Mesenchymal stem cell (in vitro differentiated cells and primary cell): ENCODE measurements around the gene ZNRF4. TPM values are rescaled to one million over a fixed set of nuclear protein-coding genes. Genes with fewer than 3 reads are reported as not detected.
"Not testable (repeated sequence)": the region's sequence is repeated elsewhere in the genome, so short reads cannot be mapped to it uniquely, and the experiment has no call there.

Experiments used
- DNase-seq: peaks from one replicate; pipeline ENCODE4 v3.0.0-alpha.2; 2013
- H2AFZ ChIP-seq: one replicate; pipeline ENCODE4 v1.6.1; 2013; ENCODE audit warnings: low read depth, mild to moderate bottlenecking, control low read depth, inconsistent platforms, low read length, moderate library complexity
- H2AK5ac ChIP-seq: 2 replicates; pipeline ENCODE4 v1.6.1; 2013; ENCODE audit warnings: low read length, moderate library complexity, mild to moderate bottlenecking, inconsistent platforms; ENCODE audit not compliant: severe bottlenecking
- H2BK120ac ChIP-seq: one replicate; pipeline ENCODE4 v1.6.1; 2013; ENCODE audit warnings: low read depth, mild to moderate bottlenecking, inconsistent platforms, low read length, moderate library complexity
- H2BK12ac ChIP-seq, 2 experiments: one replicate each; pipeline ENCODE4 v1.6.1; 2013; ENCODE audit warnings: inconsistent platforms in 2 of 2, low read length in 2 of 2, mild to moderate bottlenecking in 2 of 2, moderate library complexity in 2 of 2, control low read depth in 1 of 2
- H2BK15ac ChIP-seq: one replicate; pipeline ENCODE4 v1.6.1; 2013; ENCODE audit warnings: mild to moderate bottlenecking, low read depth, inconsistent platforms; ENCODE audit not compliant: poor library complexity, severe bottlenecking
- H2BK5ac ChIP-seq: 2 replicates; pipeline ENCODE4 v1.6.1; 2013; ENCODE audit warnings: low read depth, mild to moderate bottlenecking, low read length, control low read depth, inconsistent platforms; ENCODE audit not compliant: poor library complexity, severe bottlenecking
- H3K14ac ChIP-seq, 2 experiments: one replicate each; pipeline ENCODE4 v1.6.1; 2013; ENCODE audit warnings: inconsistent platforms in 2 of 2, low read length in 2 of 2, control low read depth in 1 of 2, mild to moderate bottlenecking in 1 of 2, moderate library complexity in 1 of 2
- H3K18ac ChIP-seq, 2 experiments: one replicate each; pipeline ENCODE4 v1.6.1; 2013; ENCODE audit warnings: inconsistent platforms in 2 of 2, low read length in 2 of 2, control low read depth in 1 of 2, low read depth in 1 of 2, mild to moderate bottlenecking in 1 of 2
- H3K23ac ChIP-seq, 2 experiments: one replicate each; pipeline ENCODE4 v1.6.1; 2013; ENCODE audit warnings: inconsistent platforms in 2 of 2, low read length in 2 of 2, mild to moderate bottlenecking in 2 of 2, moderate library complexity in 2 of 2, control low read depth in 1 of 2
- H3K27ac ChIP-seq: 2 replicates; pipeline ENCODE4 v1.5.1; 2013; ENCODE audit warnings: mild to moderate bottlenecking, moderate library complexity, low read length, control low read depth, inconsistent platforms; ENCODE audit not compliant: poor library complexity, severe bottlenecking
- H3K27me3 ChIP-seq, 2 experiments: 2 replicates each; pipeline versions ENCODE4 v1.6.1 to v1.7.0; 2013; ENCODE audit warnings: low read length in 2 of 2, mild to moderate bottlenecking in 2 of 2, moderate library complexity in 2 of 2, control low read depth in 1 of 2, inconsistent platforms in 1 of 2; ENCODE audit not compliant: control insufficient read depth in 1 of 2, insufficient read depth in 1 of 2
- H3K36me3 ChIP-seq, 2 experiments: 2 replicates each; pipeline versions ENCODE4 v1.6.1 to v1.7.0; 2013; ENCODE audit warnings: low read length in 2 of 2, control low read depth in 1 of 2, inconsistent platforms in 1 of 2, low read depth in 1 of 2, mild to moderate bottlenecking in 1 of 2; ENCODE audit not compliant: insufficient read depth in 2 of 2, control insufficient read depth in 1 of 2
- H3K4ac ChIP-seq, 2 experiments: one replicate each; pipeline ENCODE4 v1.6.1; 2013; ENCODE audit warnings: inconsistent platforms in 2 of 2, low read length in 2 of 2, mild to moderate bottlenecking in 2 of 2, moderate library complexity in 2 of 2, control low read depth in 1 of 2, low read depth in 1 of 2
- H3K4me1 ChIP-seq: 2 replicates; pipeline ENCODE4 v1.6.1; 2013; ENCODE audit warnings: low read depth, low read length, control low read depth; ENCODE audit not compliant: control insufficient read depth, insufficient read depth
- H3K4me2 ChIP-seq: 2 replicates; pipeline ENCODE4 v1.6.1; 2013; ENCODE audit warnings: low read length, mild to moderate bottlenecking, inconsistent platforms; ENCODE audit not compliant: poor library complexity, severe bottlenecking
- H3K4me3 ChIP-seq, 2 experiments: 2 replicates each; pipeline versions ENCODE4 v1.5.1 to v1.7.0; 2013; ENCODE audit warnings: low read length in 2 of 2, mild to moderate bottlenecking in 2 of 2, control low read depth in 1 of 2, low read depth in 1 of 2; ENCODE audit not compliant: insufficient read depth in 1 of 2
- H3K79me1 ChIP-seq: replicated peaks from 2 replicates; pipeline ENCODE4 v1.6.1; 2013; ENCODE audit warnings: mild to moderate bottlenecking, control low read depth, low read length, inconsistent platforms; ENCODE audit not compliant: poor library complexity, severe bottlenecking
- H3K9ac ChIP-seq: 2 replicates; pipeline ENCODE4 v1.7.0; 2013; ENCODE audit warnings: mild to moderate bottlenecking, low read length, moderate library complexity
- H3K9me3 ChIP-seq: 2 replicates; pipeline ENCODE4 v1.7.0; 2013; ENCODE audit warnings: mild to moderate bottlenecking, low read length; ENCODE audit not compliant: control insufficient read depth
- H4K8ac ChIP-seq: one replicate; pipeline ENCODE4 v1.6.1; 2013; ENCODE audit warnings: inconsistent platforms, mild to moderate bottlenecking, low read length, moderate library complexity
- H4K91ac ChIP-seq: one replicate; pipeline ENCODE4 v1.6.1; 2013; ENCODE audit warnings: mild to moderate bottlenecking, low read length, inconsistent platforms
- WGBS: methylation state at CpG from one replicate; pipeline ENCODE4 v1.1.7; 2013; ENCODE audit warnings: mixed read lengths; 5-methylcytosine and 5-hydroxymethylcytosine counted together
- polyA plus RNA-seq, 2 experiments: library from polyadenylated mRNA; stranded (reverse); fragments of 200-250 nt; gene quantifications; one replicate each; pipeline ENCODE4 v1.2.3, GENCODE V29; 2013

ZNRF4 gene
- polyA plus RNA-seq (2013, experiment 1 of 2), result not detected
- not detected for polyA plus RNA-seq (2013, experiment 2 of 2)

DNA sequence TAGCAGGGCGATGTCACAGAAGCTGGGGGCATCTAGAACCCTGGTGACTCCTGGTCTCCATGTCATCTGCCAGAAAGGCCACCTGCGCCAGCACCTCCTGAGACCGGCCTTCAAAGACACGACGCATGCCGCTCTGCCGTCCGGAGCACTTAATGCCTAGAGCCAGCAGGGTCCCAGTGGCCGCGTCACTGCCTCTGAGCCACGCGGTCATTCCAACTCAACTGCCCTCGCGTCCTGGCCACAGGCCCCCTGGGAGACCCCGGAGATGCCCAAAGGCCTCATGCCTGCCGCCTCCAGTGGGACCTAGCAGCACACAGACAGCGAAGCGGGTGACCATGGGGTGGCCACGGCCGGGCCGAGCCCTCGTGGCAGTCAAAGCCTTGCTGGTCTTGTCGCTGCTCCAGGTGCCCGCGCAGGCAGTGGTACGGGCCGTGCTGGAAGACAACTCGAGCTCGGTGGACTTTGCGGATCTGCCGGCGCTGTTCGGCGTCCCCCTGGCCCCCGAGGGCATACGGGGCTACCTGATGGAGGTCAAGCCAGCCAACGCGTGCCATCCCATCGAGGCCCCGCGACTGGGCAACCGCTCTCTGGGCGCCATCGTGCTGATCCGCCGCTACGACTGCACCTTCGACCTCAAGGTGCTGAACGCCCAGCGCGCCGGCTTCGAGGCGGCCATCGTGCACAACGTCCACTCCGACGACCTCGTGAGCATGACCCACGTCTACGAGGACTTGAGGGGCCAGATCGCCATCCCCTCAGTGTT lies at the start of gene ZNRF4:
ZNRF4 (plus strand) TSS at position 51 of the 763 bp plus-strand sequence; CDS start at position 126, 75 bp downstream.
- Histone ChIP-seq H3K4ac (no peak within 1 kb of the TSS), H3K27ac (no peak within 1 kb of the TSS), H2BK120ac (no peak within 1 kb of the TSS), H2BK12ac (no peak within 1 kb of the TSS), H3K9me3 (peaks cover 4% of the 10 kb centered on the region), H3K4me1 (peaks cover 2% of the 10 kb centered on the region), H3K14ac (no peak within 1 kb of the TSS), H2AK5ac (no peak within 1 kb of the TSS), H2BK5ac (no peak within 1 kb of the TSS), H2AFZ (no peak within 1 kb of the TSS), H3K4me2 (no peak within 1 kb of the TSS), H3K4me3 (no peak within 1 kb of the TSS), H3K23ac (no peak within 1 kb of the TSS), H4K8ac (no peak within 1 kb of the TSS), H4K91ac (no peak within 1 kb of the TSS), H3K36me3 (no peaks in the 10 kb centered on the region), H3K79me1 (no peaks in the 10 kb centered on the region), H3K9ac (no peak within 1 kb of the TSS), H3K27me3 (peaks cover 12 to 30% of the 10 kb centered on the region in 2 experiments), H3K18ac (no peak within 1 kb of the TSS), H2BK15ac (no peak within 1 kb of the TSS)
- WGBS, result 90% methylated on average over 61 of the region's 62 CpGs
- DNase-seq, result no peak

GRCh38 chr19:5406198-5406597 lies 49.0 kb upstream of the ZNRF4 start:
- not testable (repeated sequence) for H2AK5ac ChIP-seq, DNase-seq, H3K4me2 ChIP-seq, H2AFZ ChIP-seq, H3K14ac ChIP-seq, H3K27me3 ChIP-seq, H3K4ac ChIP-seq, H3K27ac ChIP-seq, H4K8ac ChIP-seq, H2BK12ac ChIP-seq, H3K79me1 ChIP-seq, H3K4me1 ChIP-seq, H3K9ac ChIP-seq, H3K23ac ChIP-seq, H2BK120ac ChIP-seq, H3K36me3 ChIP-seq, H3K18ac ChIP-seq, H4K91ac ChIP-seq, H3K9me3 ChIP-seq, H3K4me3 ChIP-seq, H2BK5ac ChIP-seq, H2BK15ac ChIP-seq
- WGBS, result 85% methylated on average over 4 of the region's 6 CpGs

GRCh38 chr19:5406816-5407215 lies 48.4 kb upstream of the ZNRF4 start:
- no peak overlapping the region for H4K91ac ChIP-seq
- H3K14ac ChIP-seq, result no peak overlapping the region
- H2BK5ac ChIP-seq, result no peak overlapping the region
- no peaks in the 10 kb centered on the region for H3K79me1 ChIP-seq
- no peak for DNase-seq
- peaks cover 6 to 7% of the 10 kb centered on the region in 2 experiments for H3K27me3 ChIP-seq
- H4K8ac ChIP-seq, result no peak overlapping the region
- no peaks in the 10 kb centered on the region for H3K36me3 ChIP-seq
- H3K4ac ChIP-seq, result no peak overlapping the region
- H3K23ac ChIP-seq, result no peak overlapping the region
- no peak overlapping the region for H2BK12ac ChIP-seq
- no peak overlapping the region for H3K27ac ChIP-seq
- H3K4me3 ChIP-seq, result peak overlapping the region in 1 of 2 experiments; percentile 18
- H2AFZ ChIP-seq, result no peak overlapping the region
- H3K9ac ChIP-seq, result no peak overlapping the region
- no peak overlapping the region for H2BK15ac ChIP-seq
- H3K4me1 ChIP-seq, result no peaks in the 10 kb centered on the region
- no peak overlapping the region for H2BK120ac ChIP-seq
- H2AK5ac ChIP-seq, result no peak overlapping the region
- H3K4me2 ChIP-seq, result no peak overlapping the region
- no peak overlapping the region for H3K18ac ChIP-seq
- 69% methylated on average over 6 of the region's 7 CpGs for WGBS
- peaks cover 9% of the 10 kb centered on the region for H3K9me3 ChIP-seq

DNA sequence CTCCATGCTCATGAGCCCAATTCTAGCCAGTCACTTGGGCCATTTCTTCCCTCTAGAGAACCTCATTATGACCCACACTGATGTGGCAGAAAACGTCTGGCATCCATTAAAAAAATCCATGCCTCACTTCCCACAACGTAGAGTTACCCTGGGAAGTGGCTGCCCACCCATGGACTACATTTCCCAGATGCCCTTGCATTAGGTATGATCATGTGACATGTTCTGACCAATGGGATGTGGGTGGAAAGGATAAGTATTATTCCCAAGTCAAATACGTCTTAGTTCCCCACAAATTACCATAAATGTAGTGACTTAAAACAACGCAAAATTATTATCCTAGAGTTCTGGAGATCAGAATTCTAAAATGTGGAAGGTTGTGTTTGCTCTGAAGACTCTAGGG lies 47.9 kb upstream of the ZNRF4 start:
- Histone ChIP-seq H3K4me2 (no peak overlapping the region), H3K79me1 (no peaks in the 10 kb centered on the region), H2BK12ac (no peak overlapping the region), H2BK15ac (no peak overlapping the region), H2AFZ (no peak overlapping the region), H3K9ac (no peak overlapping the region), H2BK120ac (no peak overlapping the region), H3K23ac (no peak overlapping the region), H3K4me1 (no peaks in the 10 kb centered on the region), H4K8ac (no peak overlapping the region), H3K4me3 (no peak overlapping the region), H2AK5ac (no peak overlapping the region), H3K14ac (no peak overlapping the region), H3K4ac (no peak overlapping the region), H3K36me3 (no peaks in the 10 kb centered on the region), H2BK5ac (no peak overlapping the region), H4K91ac (no peak overlapping the region), H3K18ac (no peak overlapping the region), H3K9me3 (peaks cover 9% of the 10 kb centered on the region), H3K27me3 (peaks cover 6 to 7% of the 10 kb centered on the region in 2 experiments), H3K27ac (no peak overlapping the region)
- no peak for DNase-seq
- WGBS, result 17% methylated on average over 2 of the region's 4 CpGs
